ENCODE measurements around the gene GYG1.

Gene GYG1

GRCh38 chr3:149058198-149058597, 66.9 kb downstream of the GYG1 start:
- Histone ChIP-seq H3K9ac (ENCODE audit: low read depth, low read length) (no peak overlapping the region), H3K36me3 (ENCODE audit: insufficient read depth, low read length) (peaks cover 6% of the 10 kb centered on the region; the same call in 1 of the 2 replicates), H3K9me3 (ENCODE audit: control insufficient read depth, insufficient read depth, low read length) (peaks cover 2% of the 10 kb centered on the region; the same call in 1 of the 2 replicates), H3K4me1 (ENCODE audit: insufficient read depth, low read length) (no peaks in the 10 kb centered on the region)

- Histone ChIP-seq H3K9ac (ENCODE audit: low read depth, low read length) (no peak overlapping the region), H3K36me3 (ENCODE audit: insufficient read depth, low read length) (peaks cover 6% of the 10 kb centered on the region; the same call in 1 of the 2 replicates), H3K9me3 (ENCODE audit: control insufficient read depth, insufficient read depth, low read length) (peaks cover 2% of the 10 kb centered on the region; the same call in 1 of the 2 replicates), H3K4me1 (ENCODE audit: insufficient read depth, low read length) (no peaks in the 10 kb centered on the region)
Measured at GRCh38 chr3:149058602-149059001, 67.3 kb downstream of the GYG1 start.

GRCh38 chr3:149061776-149062175, 70.4 kb downstream of the GYG1 start:
- Histone ChIP-seq H3K36me3 (ENCODE audit: insufficient read depth, low read length) (peaks cover 2% of the 10 kb centered on the region; the same call in 1 of the 2 replicates), H3K9ac (ENCODE audit: low read depth, low read length) (no peak overlapping the region), H3K9me3 (ENCODE audit: control insufficient read depth, insufficient read depth, low read length) (no peaks in the 10 kb centered on the region), H3K4me1 (ENCODE audit: insufficient read depth, low read length) (no peaks in the 10 kb centered on the region)

- no peaks in the 10 kb centered on the region for H3K36me3 ChIP-seq (ENCODE audit: insufficient read depth, low read length)
- H3K9ac ChIP-seq (ENCODE audit: low read depth, low read length), result no peak overlapping the region
- no peaks in the 10 kb centered on the region for H3K4me1 ChIP-seq (ENCODE audit: insufficient read depth, low read length)
- no peaks in the 10 kb centered on the region for H3K9me3 ChIP-seq (ENCODE audit: control insufficient read depth, insufficient read depth, low read length)
Measured at GRCh38 chr3:149067883-149068282, 76.5 kb downstream of the GYG1 start.

Measured in ES-I3 (cell line).